EH (cell line): ENCODE measurements around the gene PREX1.
"Not testable (repeated sequence)": the region's sequence is repeated elsewhere in the genome, so short reads cannot be mapped to it uniquely, and the experiment has no call there.

Experiments
- DNase-seq: peaks from one replicate; pipeline ENCODE4 v3.0.0-alpha.2; 2015; ENCODE audit warnings: low read depth

Gene PREX1

DNA sequence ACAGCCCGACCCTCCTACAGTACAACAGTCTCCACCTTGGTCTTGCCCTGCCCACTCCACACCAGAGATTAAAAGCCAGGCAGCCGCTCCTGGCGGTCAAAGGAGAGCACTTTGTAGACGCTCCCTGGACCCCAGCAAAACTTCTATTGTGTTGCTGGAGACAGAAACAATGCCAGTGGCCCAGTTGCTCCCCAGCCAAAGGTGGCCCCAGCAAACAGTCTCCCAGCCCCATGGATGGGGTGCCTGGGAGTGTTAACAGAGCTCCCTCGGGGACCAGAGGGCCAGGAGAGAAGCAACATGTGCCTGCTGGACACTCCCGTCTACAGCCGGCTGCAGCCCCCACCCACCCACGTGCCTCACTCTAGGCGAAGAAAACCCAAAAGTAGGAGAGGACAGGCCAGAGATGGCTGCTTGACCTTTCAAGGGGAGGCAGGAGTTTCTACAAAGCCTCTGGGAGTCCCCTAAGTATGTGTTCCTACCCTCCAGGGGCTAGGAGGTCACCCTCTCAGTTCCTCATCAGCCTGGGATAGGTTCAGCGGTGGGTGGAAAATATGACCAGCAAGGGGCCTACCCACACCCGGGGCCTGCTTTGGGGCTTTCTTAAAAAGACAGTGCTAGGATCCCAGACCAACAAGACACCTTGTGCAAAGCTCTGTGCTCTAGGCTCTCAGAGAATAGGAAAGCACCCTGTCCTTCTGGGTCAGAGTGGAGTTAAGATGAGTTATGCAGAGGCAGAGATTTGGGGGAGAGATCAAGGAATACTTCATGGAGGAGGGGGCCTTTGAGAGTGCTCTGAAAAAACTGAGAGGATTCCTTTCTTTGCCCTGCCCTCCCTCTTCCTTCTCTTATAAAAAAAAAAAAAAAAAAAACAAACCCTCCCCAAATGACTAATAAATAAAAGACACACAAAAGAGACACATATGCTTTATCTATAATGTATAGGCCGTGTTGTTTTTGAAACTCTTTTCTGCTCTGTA, 19.0 kb upstream of the PREX1 start:
- no peak for DNase-seq

DNA sequence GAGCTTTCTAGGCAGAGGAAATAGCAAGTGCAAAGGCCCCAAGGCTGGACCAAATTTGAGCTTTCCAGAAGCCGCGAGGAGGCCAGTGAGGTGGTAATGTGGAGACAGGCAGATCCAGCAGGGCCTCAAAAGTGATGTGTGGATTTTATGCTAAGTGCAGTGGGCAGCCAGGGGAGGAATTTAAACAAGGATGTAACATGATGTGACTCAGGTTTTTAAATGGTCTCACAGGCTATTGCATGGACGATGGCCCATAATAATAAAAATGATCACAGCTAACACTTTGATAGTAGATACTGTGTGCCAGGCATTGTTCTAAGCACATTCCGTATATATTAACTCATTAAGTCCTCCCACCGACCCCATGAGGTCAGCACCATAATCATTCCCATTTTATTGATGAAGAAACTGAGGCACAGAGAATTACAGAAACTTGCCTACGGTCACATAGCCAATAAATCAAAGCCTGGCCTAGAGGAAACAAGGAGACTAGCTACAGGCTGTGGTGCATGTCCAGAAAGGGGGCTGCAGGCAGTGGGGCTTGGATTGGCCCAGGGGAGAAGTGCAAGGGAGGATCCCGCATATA, 18.0 kb upstream of the PREX1 start:
- peak; percentile 69 for DNase-seq

DNA sequence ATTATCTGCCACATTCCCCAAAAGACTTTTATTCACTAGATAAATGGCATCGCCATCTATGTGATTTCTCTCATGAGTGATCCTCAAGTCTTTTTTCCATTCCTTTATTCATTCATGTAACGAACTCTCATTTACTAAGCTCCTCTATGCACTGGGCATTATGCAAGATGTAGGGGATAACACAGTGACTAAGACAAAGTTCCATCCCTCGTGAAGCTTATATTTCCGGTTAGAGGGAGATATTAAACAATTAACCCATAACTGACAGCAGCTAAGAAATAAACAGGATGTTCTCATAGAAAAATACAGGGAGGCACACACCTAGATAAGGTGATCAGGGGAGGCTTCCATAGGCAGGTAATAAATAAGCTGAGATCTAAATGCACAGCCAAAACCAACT, 17.2 kb upstream of the PREX1 start:
- DNase-seq, result peak; percentile 48

DNA sequence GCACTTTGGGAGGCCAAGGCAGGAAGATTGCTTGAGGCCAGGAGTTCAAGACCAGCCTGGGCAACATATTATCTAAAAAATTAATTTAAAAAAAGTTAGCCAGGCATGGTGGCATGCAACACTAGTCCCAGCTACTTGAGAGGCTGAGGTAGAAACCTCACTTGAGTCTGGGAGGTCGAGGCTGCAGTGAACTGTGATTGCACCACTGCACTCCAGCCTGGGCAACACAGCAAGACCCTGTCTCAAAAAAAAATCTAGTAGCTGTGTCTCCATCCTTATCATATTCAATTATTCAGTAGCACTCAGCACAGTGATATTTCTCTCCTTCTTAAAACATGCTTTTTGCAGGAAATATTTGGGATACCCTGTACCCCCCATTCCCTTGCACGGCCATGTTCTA, 16.1 kb upstream of the PREX1 start:
- not testable (repeated sequence) for DNase-seq

DNA sequence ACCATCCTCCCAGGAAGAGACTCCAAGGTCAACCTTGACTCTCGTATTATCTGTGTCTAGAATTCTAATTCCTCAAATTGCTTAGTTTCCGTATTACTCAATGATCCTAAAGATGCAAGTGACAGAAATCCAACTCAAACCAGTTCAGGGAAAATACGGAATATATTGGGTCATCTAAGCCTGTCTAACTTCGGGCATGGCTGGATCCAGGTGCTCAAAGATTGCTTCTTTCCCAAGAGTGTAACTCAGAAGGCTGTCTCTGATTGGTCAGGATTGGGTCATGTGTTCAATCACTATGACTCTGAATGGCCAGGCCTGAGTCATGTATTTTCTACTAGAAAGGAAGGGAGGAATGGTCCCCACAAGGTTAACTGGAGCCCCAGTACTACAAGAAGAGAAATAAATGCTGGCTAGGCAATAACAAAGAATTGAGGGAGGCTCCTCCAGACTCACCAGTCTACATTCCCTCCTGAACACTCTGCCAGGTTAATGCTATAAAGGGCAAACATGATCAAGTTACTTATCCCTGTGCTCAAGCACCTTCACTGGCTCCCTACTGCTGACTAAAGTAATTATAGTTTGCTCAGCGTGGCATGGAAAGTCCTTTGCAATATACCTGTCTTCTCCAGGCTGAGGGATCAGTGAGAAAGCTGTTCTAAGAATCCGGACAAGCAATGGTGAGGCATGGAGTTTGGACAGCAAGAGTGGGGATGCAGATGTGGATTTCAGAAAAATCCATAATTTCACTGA, 15.4 kb upstream of the PREX1 start:
- DNase-seq, result no peak

DNA sequence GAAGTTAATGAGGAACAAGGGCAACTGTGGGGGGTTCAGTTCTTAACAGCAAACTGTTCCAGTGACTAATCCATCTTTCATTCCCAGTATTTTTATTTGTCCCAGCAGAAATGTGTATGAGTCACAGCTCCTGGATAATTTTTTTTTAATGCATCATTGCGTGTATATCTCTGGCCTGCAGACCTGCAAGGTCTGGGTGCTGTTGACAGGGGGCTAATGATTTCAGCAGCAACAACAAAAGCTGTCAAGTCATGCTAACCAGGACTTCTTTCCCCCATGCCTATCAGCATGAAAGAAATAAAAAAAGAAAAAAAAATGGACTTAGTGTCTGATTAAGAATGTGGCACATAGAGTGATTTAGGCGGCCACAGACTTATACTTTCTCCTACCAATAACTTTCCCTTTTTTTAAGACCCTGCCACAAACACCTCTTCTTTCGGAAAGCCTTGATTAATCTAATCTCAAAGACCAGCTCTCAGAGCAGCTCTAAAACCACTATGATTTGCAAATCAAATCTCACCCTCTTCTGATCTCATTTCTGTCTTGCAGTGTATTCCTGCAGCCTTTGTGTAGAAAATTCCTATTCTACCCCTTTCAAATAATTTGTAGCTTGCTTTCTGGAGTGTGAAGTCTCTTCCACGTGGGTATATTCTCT, 14.2 kb upstream of the PREX1 start:
- peak; percentile 92 for DNase-seq

DNA sequence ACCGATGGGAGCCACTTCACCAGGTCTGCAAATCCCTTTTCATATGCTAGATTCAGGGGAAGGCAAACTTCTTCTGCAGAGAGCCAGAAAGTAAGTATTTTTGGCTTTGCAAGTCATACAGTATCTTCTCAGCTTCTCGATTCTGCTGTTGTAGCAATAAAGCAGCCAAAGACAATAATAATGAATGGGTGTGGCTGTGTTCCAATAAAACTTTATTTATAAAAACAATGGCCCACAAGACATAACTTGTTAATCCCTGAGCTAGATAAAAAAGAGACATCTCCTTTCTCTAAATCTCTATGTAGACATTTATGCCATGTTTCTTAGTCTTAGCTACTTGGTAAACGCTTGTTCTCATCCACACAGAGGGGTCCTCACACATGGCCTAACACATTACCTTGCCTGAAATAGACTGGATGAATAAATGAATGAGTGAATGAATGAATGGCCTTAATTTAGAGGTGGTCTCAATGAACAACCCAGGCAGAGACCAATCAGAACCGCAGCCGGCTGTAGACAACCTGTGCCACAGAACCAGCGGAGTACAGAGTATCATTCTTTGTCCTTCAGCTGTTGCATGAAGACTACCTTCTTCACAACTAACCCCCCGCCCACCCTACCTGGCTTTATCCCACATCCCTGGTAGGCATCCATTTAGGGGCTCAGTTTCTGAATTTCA, 13.5 kb upstream of the PREX1 start:
- DNase-seq, result peak; percentile 25

DNA sequence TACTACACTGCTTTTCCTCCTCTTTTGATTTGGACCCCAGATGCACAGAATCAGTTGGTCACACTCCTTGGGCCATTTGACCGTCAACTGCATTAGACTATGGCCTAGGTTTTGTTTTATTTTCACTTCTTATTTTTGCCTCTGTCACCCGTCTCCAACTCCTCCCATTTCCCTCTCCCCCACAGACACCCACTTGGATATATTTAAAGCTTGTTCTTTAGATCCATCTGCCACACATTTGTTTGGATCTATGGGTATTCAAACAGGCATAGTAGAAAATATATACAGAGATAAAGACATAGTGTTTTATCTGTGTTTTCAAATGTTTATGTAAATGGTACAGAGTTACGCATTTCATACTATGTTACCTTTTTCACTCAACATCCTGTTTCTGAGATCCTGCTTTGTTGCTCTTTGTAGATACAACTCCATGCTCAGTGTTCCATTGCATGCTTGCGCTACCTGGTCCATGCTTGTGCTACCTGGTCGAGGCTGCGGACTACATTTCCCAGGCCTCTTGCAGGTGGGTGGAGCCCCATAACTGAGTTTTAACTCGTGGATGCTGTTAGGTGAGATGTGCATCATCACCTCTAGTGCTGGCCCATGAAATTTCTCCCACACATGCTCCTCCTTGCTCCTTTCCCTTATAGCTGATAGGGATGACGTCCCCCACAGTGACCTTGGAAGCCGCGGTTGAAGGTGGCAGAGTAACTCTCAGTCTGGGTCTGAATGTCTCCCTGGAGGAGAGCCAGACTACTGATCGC, 11.5 kb upstream of the PREX1 start:
- DNase-seq, result no peak

DNA sequence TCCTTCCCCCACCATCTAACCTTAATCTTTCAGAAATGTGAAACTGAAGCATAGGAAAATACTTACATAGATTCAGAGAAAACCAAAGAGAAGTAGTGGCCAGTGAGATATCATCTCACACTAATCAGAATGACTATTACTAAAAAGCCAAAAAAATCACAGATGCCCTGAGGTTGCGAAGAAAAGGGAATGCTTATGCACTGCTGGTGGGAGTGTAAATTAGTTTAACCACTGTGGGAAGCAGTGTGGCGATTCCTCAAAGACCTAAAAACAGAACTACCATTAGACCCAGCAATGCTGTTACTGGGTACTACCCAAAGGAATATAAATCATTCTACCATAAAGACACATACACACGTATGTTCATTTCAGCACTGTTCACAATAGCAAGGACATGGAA, 9.2 kb upstream of the PREX1 start:
- no peak for DNase-seq

DNA sequence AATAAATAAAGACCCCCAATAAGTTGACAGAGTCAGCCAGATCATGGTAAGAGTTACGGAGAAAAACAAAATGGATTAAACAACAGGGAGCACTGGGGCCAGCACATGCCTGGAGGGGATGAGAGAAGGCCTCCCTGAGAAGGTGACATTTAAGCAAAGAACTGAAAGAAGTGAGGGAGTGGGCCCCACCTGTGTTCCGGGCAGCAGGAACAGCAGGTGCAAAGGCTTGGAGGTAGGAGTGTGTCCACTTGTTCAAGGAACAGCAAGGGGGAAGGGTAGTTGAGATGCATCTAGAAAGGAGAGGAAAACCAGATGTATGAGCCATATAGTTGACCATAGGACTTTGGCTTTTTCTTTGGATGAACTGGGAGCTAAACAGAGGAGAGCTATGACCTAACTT, 7.6 kb upstream of the PREX1 start:
- no peak for DNase-seq

DNA sequence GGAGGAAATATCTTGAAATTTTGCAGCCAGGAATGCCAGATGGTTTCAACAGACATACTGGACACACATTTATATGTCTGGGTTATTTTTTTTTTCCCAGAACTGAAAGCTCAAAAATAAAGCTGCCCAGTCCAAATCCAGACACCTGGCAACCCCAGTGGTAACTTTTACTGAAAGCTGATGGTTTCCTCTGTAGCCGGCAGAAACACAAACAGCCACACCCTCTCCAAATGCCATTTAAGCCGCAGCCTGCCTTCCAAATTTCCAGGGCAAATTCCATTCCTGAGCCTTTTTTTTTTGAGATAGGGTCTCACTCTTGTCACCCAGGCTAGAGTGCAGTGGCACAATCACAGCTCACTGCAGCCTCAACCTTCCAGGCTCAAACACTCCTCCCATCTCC, 6.5 kb upstream of the PREX1 start:
- DNase-seq, result no peak

DNA sequence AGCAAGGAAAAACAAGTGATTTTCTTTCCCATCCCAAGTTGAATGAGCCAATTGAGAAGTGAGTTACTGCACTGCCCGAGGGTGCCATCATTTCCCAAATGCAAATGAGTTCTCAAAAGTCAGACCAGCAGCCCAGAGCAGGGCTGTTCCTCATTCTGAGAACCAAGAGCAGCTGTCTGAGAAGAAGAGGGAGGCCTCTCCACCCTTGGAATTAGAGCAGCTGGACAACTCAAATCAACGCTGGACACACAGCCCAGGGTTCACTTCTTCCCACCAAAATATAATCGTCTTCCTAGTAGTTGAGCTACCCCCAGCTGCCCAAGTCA, 4.6 kb upstream of the PREX1 start:
- DNase-seq, result no peak

DNA sequence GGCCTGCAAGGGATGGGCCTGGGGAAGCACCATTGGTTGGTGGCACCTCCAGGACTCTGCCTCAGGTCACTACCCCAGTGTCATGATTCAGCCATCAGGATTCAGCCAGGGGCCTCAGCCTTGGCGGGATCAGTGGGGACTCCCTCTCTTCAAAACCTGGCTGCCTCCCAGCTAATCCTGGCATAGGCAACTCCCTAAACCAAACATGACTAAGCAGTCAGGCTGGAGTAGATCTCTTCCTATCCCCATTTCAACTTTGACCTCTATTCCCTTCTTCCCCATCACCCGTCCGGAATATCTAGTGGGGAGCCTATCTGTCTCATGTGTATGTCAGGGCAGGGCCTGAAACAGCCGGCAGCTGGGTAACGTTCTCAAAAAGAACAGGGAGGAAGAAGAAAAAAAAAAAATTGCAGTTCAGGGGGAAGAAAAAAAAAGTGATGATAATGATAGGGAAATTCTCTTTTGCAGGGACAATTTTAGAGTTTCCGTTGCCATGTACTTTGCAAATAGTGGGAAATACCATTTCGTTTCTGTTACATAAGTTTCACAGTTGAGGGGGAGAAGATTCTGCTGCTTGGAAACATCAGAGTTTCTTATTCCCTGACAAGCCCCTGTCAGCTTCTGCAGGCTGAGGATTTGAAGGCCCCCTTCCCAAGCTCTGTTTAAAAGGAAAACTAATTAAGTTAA, 4.1 kb upstream of the PREX1 start:
- DNase-seq, result peak; percentile 77

DNA sequence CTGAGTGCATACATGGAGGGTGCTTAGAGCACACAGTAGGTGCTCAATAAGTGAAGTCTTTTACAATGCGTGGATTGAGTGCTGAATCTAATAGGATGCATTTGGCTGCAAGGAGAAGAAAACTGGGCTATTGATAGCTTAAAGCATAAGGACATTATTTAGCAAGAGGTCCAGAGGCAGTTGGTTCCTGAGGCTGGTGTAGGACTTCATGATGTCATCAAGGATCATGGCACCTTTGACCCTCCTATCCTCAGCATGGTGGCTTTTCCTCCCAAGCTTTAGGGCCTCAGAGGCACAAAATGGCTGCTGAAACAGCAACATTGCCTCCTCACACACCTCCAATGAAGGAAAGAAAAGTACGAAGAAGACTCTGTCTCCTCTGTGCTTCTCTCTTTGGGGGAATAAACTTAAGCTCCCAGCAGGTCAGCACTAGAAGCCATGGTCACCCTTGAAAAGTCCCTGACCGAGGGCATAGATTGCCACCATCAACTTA, 3.1 kb upstream of the PREX1 start:
- no peak for DNase-seq

DNA sequence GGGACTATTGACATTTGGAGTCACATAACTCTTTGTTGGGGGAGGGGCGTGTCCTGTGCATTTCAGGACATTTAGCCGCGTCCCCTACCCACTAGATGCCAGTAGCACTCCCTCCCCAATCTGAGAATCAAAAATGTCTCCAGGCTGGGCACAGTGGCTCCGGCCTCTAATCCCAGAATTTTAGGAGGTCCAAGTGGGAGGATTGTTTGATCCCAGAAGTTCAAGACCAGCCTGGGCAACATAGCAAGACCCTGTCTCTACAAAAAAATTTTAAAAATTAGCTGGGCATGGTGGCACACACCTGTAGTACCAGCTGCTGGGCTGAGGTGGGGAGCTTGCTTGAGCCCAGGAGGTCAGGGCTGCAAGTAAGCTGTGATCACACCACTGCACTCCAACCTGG, 2.1 kb upstream of the PREX1 start:
- no peak for DNase-seq

DNA sequence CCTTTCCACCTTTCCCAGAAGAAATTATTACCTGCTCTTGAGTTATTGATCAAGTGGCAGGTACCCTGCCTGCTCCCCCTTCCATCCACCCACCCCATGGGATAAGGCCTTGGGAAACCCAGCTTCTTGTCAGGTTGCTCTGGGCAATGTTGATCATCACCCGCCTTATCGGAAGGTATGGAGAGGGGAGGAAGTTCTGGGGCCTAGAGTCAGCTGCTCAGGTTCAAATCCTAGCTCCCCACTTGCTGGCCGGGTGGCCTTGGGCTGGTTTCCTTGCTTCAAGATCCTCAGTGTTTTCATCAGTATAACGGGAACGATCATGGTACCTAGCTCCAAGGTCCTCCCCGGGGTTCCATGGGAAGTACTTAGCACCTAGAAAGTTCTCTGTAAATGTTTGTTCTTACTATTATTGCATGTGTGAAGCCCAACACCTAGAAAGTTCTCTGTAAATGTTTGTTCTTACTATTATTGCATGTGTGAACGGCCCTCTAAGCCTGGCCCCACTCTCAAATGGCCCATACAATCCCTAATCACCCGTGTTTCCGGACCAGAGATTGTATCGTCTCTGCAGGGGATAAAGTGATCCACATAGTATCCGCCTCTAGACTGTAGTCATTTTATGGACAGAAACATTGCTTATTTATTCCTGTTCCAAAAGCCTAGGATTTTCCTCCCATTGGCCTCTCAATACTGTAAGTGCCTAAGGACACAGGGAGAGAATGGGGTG, 1.1 kb upstream of the PREX1 start:
- DNase-seq, result no peak

DNA sequence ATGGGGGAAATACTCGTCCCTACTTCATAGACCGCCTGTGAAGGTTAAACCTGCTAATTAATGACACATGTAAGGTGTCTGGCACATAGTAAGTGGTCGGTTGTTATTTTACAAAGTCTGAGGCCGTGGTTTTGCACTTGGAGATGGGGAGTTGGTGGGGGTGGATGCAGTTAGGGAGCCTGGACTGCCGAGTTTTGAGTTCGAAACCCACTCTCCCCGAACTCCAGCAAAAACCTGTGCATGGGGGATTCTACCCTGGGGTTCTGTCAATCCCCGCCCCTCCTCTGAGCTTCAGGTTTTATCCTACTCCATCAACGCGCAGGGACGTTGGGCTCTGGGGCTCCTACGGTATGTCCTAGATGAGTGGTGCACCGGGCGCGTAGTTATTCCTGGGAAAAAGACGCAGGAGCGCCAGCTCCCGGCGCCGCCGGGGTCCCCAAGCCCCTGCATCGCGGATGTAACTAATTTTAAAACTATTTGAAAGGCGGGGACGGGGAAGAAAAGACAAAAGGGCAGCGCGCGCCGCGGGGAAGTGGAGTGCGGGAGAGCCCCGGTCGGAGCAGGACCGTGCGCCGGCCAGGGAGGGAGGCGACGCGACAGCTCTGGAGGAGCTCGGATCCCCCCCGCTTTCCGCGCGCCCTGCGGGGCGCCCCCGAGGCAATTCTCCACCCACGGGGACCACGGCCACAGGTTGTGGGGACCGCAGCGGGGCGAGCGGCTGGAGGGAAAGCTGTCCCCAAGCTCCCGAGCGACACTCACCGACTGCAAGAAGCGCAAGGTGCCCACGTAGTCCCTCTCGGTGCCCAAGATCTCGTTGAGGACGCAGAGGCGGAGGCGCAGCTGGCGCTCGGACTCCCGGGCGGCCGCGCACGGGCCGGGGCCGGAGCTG, 672 bp downstream of the PREX1 start:
- DNase-seq, result peak; percentile 25

DNA sequence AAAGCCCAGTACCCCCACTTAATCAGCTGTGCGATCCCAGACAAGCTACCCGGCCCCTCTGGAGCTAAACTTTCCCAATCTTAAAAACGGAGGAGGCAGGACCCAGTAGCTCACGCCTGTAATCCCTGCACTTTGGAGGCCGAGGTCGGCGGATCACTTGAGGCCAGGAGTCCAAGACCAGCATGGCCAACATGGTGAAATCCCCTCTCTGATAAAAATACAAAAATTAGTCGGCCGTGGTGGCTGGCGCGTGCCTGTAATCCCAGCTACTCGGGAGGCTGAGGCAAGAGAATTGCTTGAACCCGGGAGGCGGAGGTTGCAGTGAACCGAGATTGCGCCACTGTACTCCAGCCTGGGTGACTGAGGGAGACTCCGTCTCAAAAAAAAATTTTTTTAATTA, 1.3 kb downstream of the PREX1 start:
- DNase-seq, result not testable (repeated sequence)

DNA sequence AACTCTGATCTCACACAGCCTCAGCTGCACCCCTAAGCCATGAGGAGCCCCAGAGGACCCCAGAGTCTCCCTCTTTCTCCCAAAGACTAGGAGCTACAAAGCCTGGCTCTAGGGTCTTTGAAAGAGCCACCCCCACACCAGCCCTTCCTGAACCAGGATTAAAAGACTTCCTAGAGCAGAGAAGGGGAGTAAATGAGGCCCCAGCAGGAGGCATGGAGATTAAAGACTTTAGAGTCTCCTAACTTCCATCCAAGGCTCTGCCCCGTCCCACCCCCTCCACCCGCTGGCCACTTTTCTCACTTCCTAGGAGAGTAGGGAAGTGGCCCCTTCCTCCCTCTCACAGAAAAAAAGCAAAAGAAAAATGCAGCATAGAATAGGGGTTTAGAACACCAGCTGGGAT, 1.7 kb downstream of the PREX1 start:
- no peak for DNase-seq
